ENCODE results near the gene RRP36. TPM values are rescaled to one million over a fixed set of nuclear protein-coding genes. Genes with fewer than 3 reads are reported as not detected.

The RRP36 gene
- total RNA-seq, 6 experiments from 2014 or later, result 21.8 to 45.0 (median 23.3) TPM

- TF ChIP-seq CTCF (IDR thresholded peaks at IDR 0.05) (no peak), POLR2A (IDR thresholded peaks at IDR 0.05) (no peak)
- Histone ChIP-seq H3K27ac (peak overlapping the region; percentile 60 to 89 (median 89)), H3K4me3 (peak overlapping the region; percentile 77 to 98 (median 88)), H3K27me3 (no peaks in the 10 kb centered on the region), H3K9me3 (no peaks in the 10 kb centered on the region), H3K4me1 (peaks cover 0 to 26% (median 9%) of the 10 kb centered on the region in 4 donors), H3K36me3 (peaks cover 0 to 33% (median 10%) of the 10 kb centered on the region in 4 donors)
- peak in 2 of 3 donors; percentile 24 to 54 for DNase-seq
- WGBS (ENCODE audit: insufficient coverage, low coverage, low lambda C conversion rate, missing lambda C conversion rate), result 42% methylated on average over 7 of the region's 12 CpGs
- intact Hi-C loops (cut with DNase I), result no loop called here
- no peak for ATAC-seq
These were observed 39.6 kb downstream of the RRP36 start for GRCh38 chr6:43060755-43061633.

DNA sequence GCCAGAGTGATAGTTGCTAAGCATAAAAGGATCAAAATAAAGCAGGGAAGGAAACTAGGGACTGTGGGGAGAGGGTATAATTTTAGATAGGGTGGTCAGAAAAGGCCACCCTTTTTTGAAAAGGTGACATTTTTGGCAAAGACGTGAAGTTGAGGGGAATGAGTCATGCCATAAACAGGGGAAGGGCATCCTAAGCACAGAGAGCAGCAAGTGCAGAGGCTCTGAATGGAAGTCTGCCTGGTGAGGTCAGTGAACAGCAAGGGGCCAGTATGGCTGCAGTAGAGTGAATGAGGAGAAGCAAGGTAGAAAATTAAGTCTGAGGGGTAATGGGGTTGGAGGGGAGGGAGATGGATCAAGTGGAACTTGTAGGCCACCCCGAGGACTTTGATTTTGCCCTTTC, 40.4 kb downstream of the RRP36 start:
- Histone ChIP-seq H3K4me3 (peak overlapping the region in 2 of 3 donors; percentile 77 to 98), H3K36me3 (peaks cover 0 to 37% (median 14%) of the 10 kb centered on the region in 4 donors), H3K4me1 (peaks cover 0 to 26% (median 9%) of the 10 kb centered on the region in 4 donors), H3K27me3 (no peaks in the 10 kb centered on the region), H3K27ac (no peak overlapping the region), H3K9me3 (no peaks in the 10 kb centered on the region)
- WGBS (ENCODE audit: insufficient coverage, low coverage, low lambda C conversion rate, missing lambda C conversion rate), result 46% methylated on average over 1 of the region's 2 CpGs
- intact Hi-C loops (cut with DNase I), result no loop called here
- no peak for TF ChIP-seq POLR2A (IDR thresholded peaks at IDR 0.05)
- no peak for TF ChIP-seq CTCF (IDR thresholded peaks at IDR 0.05)
- no peak for DNase-seq
- ATAC-seq, result no peak

DNA sequence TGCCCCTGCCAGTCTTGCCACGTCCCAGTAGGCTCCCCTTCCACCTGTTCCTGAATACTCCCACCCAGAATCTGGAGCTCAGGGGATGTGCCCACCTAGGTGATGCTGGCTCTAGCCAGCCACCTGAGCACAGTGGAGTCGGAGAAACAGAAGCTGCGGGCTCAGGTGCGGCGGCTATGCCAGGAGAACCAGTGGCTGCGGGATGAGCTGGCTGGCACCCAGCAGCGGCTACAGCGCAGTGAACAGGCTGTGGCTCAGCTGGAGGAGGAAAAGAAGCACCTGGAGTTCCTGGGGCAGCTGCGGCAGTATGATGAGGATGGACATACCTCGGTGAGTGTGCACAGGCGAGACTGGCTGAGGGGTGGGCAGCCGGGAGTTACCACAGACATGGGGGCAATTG, 41.4 kb downstream of the RRP36 start:
- DNase-seq, result peak in 1 of 3 donors; percentile 45
- no peak for ATAC-seq
- 80% methylated on average over 1 of the region's 12 CpGs for WGBS (ENCODE audit: insufficient coverage, low coverage, low lambda C conversion rate, missing lambda C conversion rate)
- no peaks in the 10 kb centered on the region for H3K27me3 ChIP-seq
- TF ChIP-seq POLR2A (IDR thresholded peaks at IDR 0.05) (no peak), CTCF (IDR thresholded peaks at IDR 0.05) (no peak)
- no peak overlapping the region for H3K27ac ChIP-seq
- no peaks in the 10 kb centered on the region for H3K9me3 ChIP-seq
- no peak overlapping the region for H3K4me3 ChIP-seq
- peaks cover 0 to 26% (median 9%) of the 10 kb centered on the region in 4 donors for H3K4me1 ChIP-seq
- H3K36me3 ChIP-seq, result peaks cover 0 to 40% (median 14%) of the 10 kb centered on the region in 4 donors
- intact Hi-C loops (cut with DNase I), result no loop called here

- no peak overlapping the region for H3K27ac ChIP-seq
- peak in 3 of 4 donors; percentile 37 to 51 (median 46) for ATAC-seq
- no peaks in the 10 kb centered on the region for H3K9me3 ChIP-seq
- H3K4me1 ChIP-seq, result no peaks in the 10 kb centered on the region
- no peak for DNase-seq
- no peak overlapping the region for H3K4me3 ChIP-seq
- 52% methylated on average over 4 of the region's 6 CpGs for WGBS (ENCODE audit: insufficient coverage, low coverage, low lambda C conversion rate, missing lambda C conversion rate)
- H3K36me3 ChIP-seq, result peaks cover 0 to 63% (median 24%) of the 10 kb centered on the region in 4 donors
- TF ChIP-seq POLR2A (IDR thresholded peaks at IDR 0.05), result no peak
- peak in 3 of 4 donors; percentile 17 to 35 (median 33) for TF ChIP-seq CTCF (IDR thresholded peaks at IDR 0.05)
- H3K27me3 ChIP-seq, result no peaks in the 10 kb centered on the region
- intact Hi-C loops (cut with DNase I), result no loop called here
These were observed 48.7 kb downstream of the RRP36 start for GRCh38 chr6:43070028-43070632.

All from right lobe of liver (tissue), 6 donors.